ENCODE results near the gene RNU6-7. TPM values are rescaled to one million over a fixed set of nuclear protein-coding genes. Genes with fewer than 3 reads are reported as not detected.

RNU6-7 gene
- total RNA-seq, 1 experiment from 2014 or later = not detected

GRCh38 chr14:32230695-32231280, 28.9 kb downstream of the RNU6-7 start:
- no peak overlapping the region for H2AK5ac ChIP-seq (ENCODE audit: insufficient read length, low read length)
- no peaks in the 10 kb centered on the region for H3K23me2 ChIP-seq (ENCODE audit: insufficient read length, low read depth, low read length, poor library complexity, severe bottlenecking)
- H3K14ac ChIP-seq (ENCODE audit: insufficient read depth, low read length) = no peak overlapping the region
- H3K23ac ChIP-seq (ENCODE audit: insufficient read length, low read depth, low read length) = no peak overlapping the region
- Mint-ChIP-seq H3K4me1 (no peaks in the 10 kb centered on the region), H3K27ac (peak overlapping the region in 1 of 3 experiments; percentile 56; a peak in 1 of 7 replicates), H3K4me3 (no peak overlapping the region), H3K36me3 (ENCODE audit: insufficient read depth in 1 of 3, low read depth in 3 of 3) (no peaks in the 10 kb centered on the region; a peak in 1 of 7 replicates), H3K9me3 (peaks cover 3% of the 10 kb centered on the region in 2 experiments; a peak in 2 of 5 replicates), H3K27me3 (ENCODE audit: low read depth) (no peaks in the 10 kb centered on the region)
- DNase-seq = no peak
- H2BK12ac ChIP-seq (ENCODE audit: insufficient read length, low read depth, low read length) = no peak overlapping the region
- H4K20me1 ChIP-seq (ENCODE audit: control insufficient read depth, insufficient read depth, insufficient read length) = no peaks in the 10 kb centered on the region
- H2BK120ac ChIP-seq (ENCODE audit: low read depth, low read length, poor library complexity, severe bottlenecking) = no peak overlapping the region
- H4K91ac ChIP-seq (ENCODE audit: insufficient read length, low read depth, low read length) = no peak overlapping the region
- no peak overlapping the region for H3K9ac ChIP-seq (ENCODE audit: extremely low read depth, insufficient read length, low read length)
- H3K27me3 ChIP-seq (ENCODE audit: insufficient read depth, low read length) = no peaks in the 10 kb centered on the region
- no peak overlapping the region for H2BK15ac ChIP-seq (ENCODE audit: low read depth, low read length)
- no peak overlapping the region for H3K27ac ChIP-seq (ENCODE audit: insufficient read length, low read depth, low read length)
- WGBS (ENCODE audit: extremely low coverage, insufficient read length, low lambda C conversion rate) = no CpG with 5 or more reads among the region's 2 CpGs
- H2AFZ ChIP-seq (ENCODE audit: low read length) = no peak overlapping the region
- no peak overlapping the region for H3K56ac ChIP-seq (ENCODE audit: insufficient read length, low read depth, low read length)
- H3K79me2 ChIP-seq (ENCODE audit: insufficient read depth, low read length) = no peaks in the 10 kb centered on the region
- no peak overlapping the region for H2BK5ac ChIP-seq (ENCODE audit: insufficient read length, low read length)
- no peak overlapping the region for H3K4me2 ChIP-seq (ENCODE audit: insufficient read depth, insufficient read length, low read length)
- TF ChIP-seq CTCF (conservative IDR thresholded peaks at IDR 0.05) = no peak
- H3K9me3 ChIP-seq (ENCODE audit: control insufficient read depth, low read depth, low read length) = no peaks in the 10 kb centered on the region
- H4K5ac ChIP-seq (ENCODE audit: insufficient read length, low read depth, low read length) = no peak overlapping the region
- H4K8ac ChIP-seq (replicated peaks; ENCODE audit: insufficient read length, low read depth, low read length) = no peak overlapping the region
- H3K18ac ChIP-seq (ENCODE audit: insufficient read length, low read depth, low read length) = no peak overlapping the region
- H3T11ph ChIP-seq (ENCODE audit: low read length) = no peak overlapping the region
- H3K4ac ChIP-seq (ENCODE audit: low read depth, low read length) = no peak overlapping the region
- no peaks in the 10 kb centered on the region for H3K79me1 ChIP-seq (ENCODE audit: insufficient read depth, low read depth, low read length, poor library complexity, severe bottlenecking)
- no peak overlapping the region for H2BK20ac ChIP-seq (ENCODE audit: low read depth, low read length, poor library complexity, severe bottlenecking)
- no peaks in the 10 kb centered on the region for H3K4me1 ChIP-seq (ENCODE audit: insufficient read depth, low read length)
